K562 (cell line): ENCODE results near the gene LYPLA2. TPM values are rescaled to one million over a fixed set of nuclear protein-coding genes. Genes with fewer than 3 reads are reported as not detected.
A peak's percentile ranks its signal among the peaks of the same experiment; 100 is the strongest.

Experiments
- FOXP1 ChIP-seq: sonication (generic); formaldehyde crosslinking; IDR thresholded peaks from 2 replicates; pipeline ENCODE4 v1.8.0; 2022; ENCODE audit warnings: mild to moderate bottlenecking, missing genetic modification reagents
- GABPB1 ChIP-seq: sonication (generic); formaldehyde crosslinking; IDR thresholded peaks from 2 replicates; pipeline ENCODE4 v1.8.0; 2022; ENCODE audit warnings: mild to moderate bottlenecking, missing genetic modification reagents
- HDAC6 ChIP-seq: IDR thresholded peaks from 2 replicates; pipeline ENCODE4 v1.6.1; 2012; ENCODE audit warnings: low read depth, mild to moderate bottlenecking, control low read depth, inconsistent platforms, low read length, moderate library complexity
- JUN ChIP-seq, 2 experiments: sonication (generic) in 1 of 2; formaldehyde crosslinking in 1 of 2; IDR thresholded peaks; 2 replicates each; pipeline versions ENCODE4 v1.6.1 to v1.8.0; 2012 to 2022; ENCODE audit warnings: borderline replicate concordance in 2 of 2, mild to moderate bottlenecking in 2 of 2, improper control_type of control experiment in 1 of 2, low read depth in 1 of 2, low read length in 1 of 2, missing genetic modification reagents in 1 of 2
- KLF13 ChIP-seq: fragments of 450-650 bp; IDR thresholded peaks from 2 replicates; pipeline ENCODE4 v1.6.1; 2016; ENCODE audit warnings: missing genetic modification characterization, low read depth, mild to moderate bottlenecking, missing compliant biosample characterization, moderate library complexity, borderline replicate concordance
- L3MBTL2 ChIP-seq: fragments of 450-650 bp; IDR thresholded peaks from 2 replicates; pipeline ENCODE4 v1.6.1; 2016; ENCODE audit warnings: mild to moderate bottlenecking, moderate library complexity
- NCOA2 ChIP-seq, 2 experiments: fragments of 450-650 bp; IDR thresholded peaks; 2 replicates each; pipeline ENCODE4 v1.6.1; 2018; ENCODE audit warnings: mild to moderate bottlenecking in 2 of 2, moderate library complexity in 1 of 2; ENCODE audit not compliant: partially characterized antibody in 2 of 2
- NFXL1 ChIP-seq: fragments of 450-650 bp; formaldehyde crosslinking; IDR thresholded peaks from 2 replicates; pipeline ENCODE4 v1.4.0; 2021; ENCODE audit warnings: mild to moderate bottlenecking
- NKRF ChIP-seq: fragments of 450-650 bp; IDR thresholded peaks from 2 replicates; pipeline ENCODE4 v1.6.1; 2016; ENCODE audit warnings: borderline replicate concordance
- RNF2 ChIP-seq: sonication (generic); IDR thresholded peaks from 2 replicates; pipeline ENCODE4 v1.6.1; 2016
- SMAD4 ChIP-seq: fragments of 250-450 bp; sonication (Bioruptor Pico); conservative IDR thresholded peaks from 2 replicates; pipeline ENCODE4 v1.8.0; 2021; ENCODE audit warnings: inconsistent platforms, mild to moderate bottlenecking, moderate library complexity
- TCF7L2 ChIP-seq: fragments of 150-350 bp; IDR thresholded peaks from 2 replicates; pipeline ENCODE4 v1.6.1; 2016; ENCODE audit warnings: low read depth, mild to moderate bottlenecking, low read length, moderate library complexity
- ZNF324 ChIP-seq: fragments of 250-450 bp; sonication (Bioruptor Pico); IDR thresholded peaks from 2 replicates; pipeline ENCODE4 v1.4.0; 2020; ENCODE audit warnings: mild to moderate bottlenecking
- polyA plus RNA-seq, 8 experiments: library from polyadenylated mRNA; depleted of rRNA in 4 of 8; stranded (reverse) in 5 of 8; unstranded in 3 of 8; fragments of >200 nt; fragmentation: Nextera tagmentation in 2 of 8; fragmentation: Illumina TruSeq in 1 of 8; extraction: Ambion mirVana in 2 of 8; extraction: Trizol in 1 of 8; gene quantifications; 2 replicates each; pipeline versions ENCODE4 v1.2.1 to v1.2.3, GENCODE V29; 2011 to 2014; ENCODE audit warnings: inconsistent platforms in 1 of 8, missing spikeins in 1 of 8
- total RNA-seq, 7 experiments: library from RNA; depleted of rRNA in 6 of 7; stranded (reverse); fragments of >200 nt in 6 of 7; fragmentation: Illumina TruSeq in 2 of 7; extraction: Trizol in 2 of 7; gene quantifications; 2 replicates each; pipeline versions ENCODE4 v1.2.1 to v1.2.3, GENCODE V29; 2011 to 2021; ENCODE audit warnings: low replicate concordance in 1 of 7
- TF ChIP-seq, protein P1 (sequence below), 3 experiments: fragments of 200-800 bp in 1 of 3; fragments of 250-450 bp in 1 of 3; fragments of 450-650 bp in 1 of 3; sonication (Bioruptor Pico) in 1 of 3; sonication (Bioruptor generic) in 1 of 3; formaldehyde crosslinking in 1 of 3; IDR thresholded peaks; 2 replicates each; pipeline versions ENCODE4 v1.6.1 to v1.8.0; 2016 to 2022; ENCODE audit warnings: mild to moderate bottlenecking in 2 of 3, missing genetic modification characterization in 2 of 3, missing compliant biosample characterization in 1 of 3, moderate library complexity in 1 of 3
- TF ChIP-seq, protein P2 (sequence below): fragments of 250-450 bp; sonication (Bioruptor Pico); IDR thresholded peaks from 2 replicates; pipeline ENCODE4 v1.8.0; 2022; ENCODE audit warnings: moderate library complexity, mild to moderate bottlenecking, inconsistent platforms
- TF ChIP-seq, protein P3 (sequence below): fragments of 150-350 bp; IDR thresholded peaks from 2 replicates; pipeline ENCODE4 v1.6.1; 2014; ENCODE audit warnings: low read depth, mild to moderate bottlenecking, low read length, borderline replicate concordance

Gene LYPLA2
- total and polyA plus RNA-seq, 9 of the 15 experiments (the other 6 are each of a cell fraction or from before 2014, with no cell fraction given): 3.9 to 128 (median 60.1) TPM

- TF ChIP-seq JUN (IDR thresholded peaks at IDR 0.05; ENCODE audit: borderline replicate concordance, low read depth, low read length) (no peak), JUN (CRISPR knock-in tag; IDR thresholded peaks at IDR 0.05; ENCODE audit: borderline replicate concordance) (no peak), NFXL1 (CRISPR knock-in tag) (no peak), TCF7L2 (no peak), ZNF324 (CRISPR knock-in tag) (no peak), NCOA2 (IDR thresholded peaks at IDR 0.05; ENCODE audit: partially characterized antibody in 2 of 2) (no peak), RNF2 (0 out of 2 replicates have a peak, but pooled peaks have one; percentile 44), SMAD4 (CRISPR knock-in tag) (peak; percentile 83), FOXP1 (CRISPR knock-in tag) (no peak), NKRF (peak; percentile 82), L3MBTL2 (peak; percentile 75), HDAC6 (0 out of 2 replicates have a peak, but pooled peaks have one; percentile 37), KLF13 (peak; percentile 87), GABPB1 (CRISPR knock-in tag) (peak; percentile 79)
- TF ChIP-seq, protein P1, sequence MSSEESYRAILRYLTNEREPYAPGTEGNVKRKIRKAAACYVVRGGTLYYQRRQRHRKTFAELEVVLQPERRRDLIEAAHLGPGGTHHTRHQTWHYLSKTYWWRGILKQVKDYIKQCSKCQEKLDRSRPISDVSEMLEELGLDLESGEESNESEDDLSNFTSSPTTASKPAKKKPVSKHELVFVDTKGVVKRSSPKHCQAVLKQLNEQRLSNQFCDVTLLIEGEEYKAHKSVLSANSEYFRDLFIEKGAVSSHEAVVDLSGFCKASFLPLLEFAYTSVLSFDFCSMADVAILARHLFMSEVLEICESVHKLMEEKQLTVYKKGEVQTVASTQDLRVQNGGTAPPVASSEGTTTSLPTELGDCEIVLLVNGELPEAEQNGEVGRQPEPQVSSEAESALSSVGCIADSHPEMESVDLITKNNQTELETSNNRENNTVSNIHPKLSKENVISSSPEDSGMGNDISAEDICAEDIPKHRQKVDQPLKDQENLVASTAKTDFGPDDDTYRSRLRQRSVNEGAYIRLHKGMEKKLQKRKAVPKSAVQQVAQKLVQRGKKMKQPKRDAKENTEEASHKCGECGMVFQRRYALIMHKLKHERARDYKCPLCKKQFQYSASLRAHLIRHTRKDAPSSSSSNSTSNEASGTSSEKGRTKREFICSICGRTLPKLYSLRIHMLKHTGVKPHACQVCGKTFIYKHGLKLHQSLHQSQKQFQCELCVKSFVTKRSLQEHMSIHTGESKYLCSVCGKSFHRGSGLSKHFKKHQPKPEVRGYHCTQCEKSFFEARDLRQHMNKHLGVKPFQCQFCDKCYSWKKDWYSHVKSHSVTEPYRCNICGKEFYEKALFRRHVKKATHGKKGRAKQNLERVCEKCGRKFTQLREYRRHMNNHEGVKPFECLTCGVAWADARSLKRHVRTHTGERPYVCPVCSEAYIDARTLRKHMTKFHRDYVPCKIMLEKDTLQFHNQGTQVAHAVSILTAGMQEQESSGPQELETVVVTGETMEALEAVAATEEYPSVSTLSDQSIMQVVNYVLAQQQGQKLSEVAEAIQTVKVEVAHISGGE (CRISPR knock-in tag; IDR thresholded peaks at IDR 0.05): peak in 1 of 3 experiments; percentile 12; a peak in 1 of 6 replicates
- TF ChIP-seq, protein P2, sequence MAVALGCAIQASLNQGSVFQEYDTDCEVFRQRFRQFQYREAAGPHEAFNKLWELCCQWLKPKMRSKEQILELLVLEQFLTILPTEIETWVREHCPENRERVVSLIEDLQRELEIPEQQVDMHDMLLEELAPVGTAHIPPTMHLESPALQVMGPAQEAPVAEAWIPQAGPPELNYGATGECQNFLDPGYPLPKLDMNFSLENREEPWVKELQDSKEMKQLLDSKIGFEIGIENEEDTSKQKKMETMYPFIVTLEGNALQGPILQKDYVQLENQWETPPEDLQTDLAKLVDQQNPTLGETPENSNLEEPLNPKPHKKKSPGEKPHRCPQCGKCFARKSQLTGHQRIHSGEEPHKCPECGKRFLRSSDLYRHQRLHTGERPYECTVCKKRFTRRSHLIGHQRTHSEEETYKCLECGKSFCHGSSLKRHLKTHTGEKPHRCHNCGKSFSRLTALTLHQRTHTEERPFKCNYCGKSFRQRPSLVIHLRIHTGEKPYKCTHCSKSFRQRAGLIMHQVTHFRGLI (CRISPR knock-in tag): no peak
- TF ChIP-seq, protein P3, sequence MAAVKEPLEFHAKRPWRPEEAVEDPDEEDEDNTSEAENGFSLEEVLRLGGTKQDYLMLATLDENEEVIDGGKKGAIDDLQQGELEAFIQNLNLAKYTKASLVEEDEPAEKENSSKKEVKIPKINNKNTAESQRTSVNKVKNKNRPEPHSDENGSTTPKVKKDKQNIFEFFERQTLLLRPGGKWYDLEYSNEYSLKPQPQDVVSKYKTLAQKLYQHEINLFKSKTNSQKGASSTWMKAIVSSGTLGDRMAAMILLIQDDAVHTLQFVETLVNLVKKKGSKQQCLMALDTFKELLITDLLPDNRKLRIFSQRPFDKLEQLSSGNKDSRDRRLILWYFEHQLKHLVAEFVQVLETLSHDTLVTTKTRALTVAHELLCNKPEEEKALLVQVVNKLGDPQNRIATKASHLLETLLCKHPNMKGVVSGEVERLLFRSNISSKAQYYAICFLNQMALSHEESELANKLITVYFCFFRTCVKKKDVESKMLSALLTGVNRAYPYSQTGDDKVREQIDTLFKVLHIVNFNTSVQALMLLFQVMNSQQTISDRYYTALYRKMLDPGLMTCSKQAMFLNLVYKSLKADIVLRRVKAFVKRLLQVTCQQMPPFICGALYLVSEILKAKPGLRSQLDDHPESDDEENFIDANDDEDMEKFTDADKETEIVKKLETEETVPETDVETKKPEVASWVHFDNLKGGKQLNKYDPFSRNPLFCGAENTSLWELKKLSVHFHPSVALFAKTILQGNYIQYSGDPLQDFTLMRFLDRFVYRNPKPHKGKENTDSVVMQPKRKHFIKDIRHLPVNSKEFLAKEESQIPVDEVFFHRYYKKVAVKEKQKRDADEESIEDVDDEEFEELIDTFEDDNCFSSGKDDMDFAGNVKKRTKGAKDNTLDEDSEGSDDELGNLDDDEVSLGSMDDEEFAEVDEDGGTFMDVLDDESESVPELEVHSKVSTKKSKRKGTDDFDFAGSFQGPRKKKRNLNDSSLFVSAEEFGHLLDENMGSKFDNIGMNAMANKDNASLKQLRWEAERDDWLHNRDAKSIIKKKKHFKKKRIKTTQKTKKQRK: no peak
Measured at GRCh38 chr1:23825076-23825761, 34.3 kb downstream of the LYPLA2 start, which contains the start of gene HMGCL (continued).
